ENCODE results near the gene LCOR. TPM values are rescaled to one million over a fixed set of nuclear protein-coding genes. Genes with fewer than 3 reads are reported as not detected.

The LCOR gene
- total and polyA plus RNA-seq, 2 of the 13 experiments (the other 11 are each of a cell fraction or from before 2014, with no cell fraction given): 12.4 to 23.7 TPM

DNA sequence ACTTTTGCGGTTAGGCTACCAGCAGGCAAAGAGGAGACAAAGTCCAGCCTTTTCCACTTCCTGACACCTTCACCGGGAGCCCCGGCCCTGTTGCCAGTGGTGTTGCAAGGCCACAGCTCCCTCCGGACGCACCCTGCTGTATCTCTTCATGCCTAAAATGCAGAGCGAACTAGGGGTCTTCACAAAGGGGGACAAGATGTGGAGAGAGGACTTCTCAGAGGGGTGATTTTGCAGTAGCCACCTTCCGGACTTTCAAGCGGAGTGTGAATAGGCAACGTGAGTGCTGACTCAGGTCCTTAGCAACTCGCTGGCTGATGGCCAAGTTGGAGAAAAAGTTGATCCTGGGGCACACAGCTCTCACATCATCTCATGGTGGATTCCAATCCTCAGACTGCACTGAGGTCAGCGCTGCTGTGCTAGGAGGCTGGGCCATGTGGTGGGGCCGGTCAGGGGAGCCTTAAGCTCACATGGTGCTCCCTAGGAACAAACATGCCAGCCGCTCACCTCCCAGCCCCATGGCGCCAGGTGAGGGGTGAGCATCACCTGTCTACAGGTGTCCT is 166.3 kb downstream of the LCOR start (continued):
- TF ChIP-seq NAIF1 (CRISPR knock-in tag; IDR thresholded peaks at IDR 0.05; ENCODE audit: borderline replicate concordance) (no peak), CEBPG (CRISPR knock-in tag; IDR thresholded peaks at IDR 0.05) (peak; percentile 73), ARNT (IDR thresholded peaks at IDR 0.05) (no peak), SMYD3 (CRISPR knock-in tag; IDR thresholded peaks at IDR 0.05) (no peak), TBL1XR1 (IDR thresholded peaks at IDR 0.05; ENCODE audit: borderline replicate concordance, low read length, partially characterized antibody) (no peak), PPARG (CRISPR knock-in tag; conservative IDR thresholded peaks at IDR 0.05) (no peak), HNRNPK (IDR thresholded peaks at IDR 0.05; ENCODE audit: low read depth, low read length, poor library complexity, severe bottlenecking) (no peak), ZNF558 (CRISPR knock-in tag; IDR thresholded peaks at IDR 0.05; ENCODE audit: borderline replicate concordance) (no peak), ZNF234 (CRISPR knock-in tag; conservative IDR thresholded peaks at IDR 0.05) (no peak), ZNF282 (IDR thresholded peaks at IDR 0.05; ENCODE audit: partially characterized antibody) (no peak), POLR2G (IDR thresholded peaks at IDR 0.05; ENCODE audit: low read depth, low read length) (peak; percentile 46), AGO1 (IDR thresholded peaks at IDR 0.05; ENCODE audit: low read depth, low read length, poor library complexity, severe bottlenecking) (no peak), MED1 (CRISPR knock-in tag; IDR thresholded peaks at IDR 0.05) (peak; percentile 18), ZNF891 (CRISPR knock-in tag; IDR thresholded peaks at IDR 0.05) (peak; percentile 46; the same call in 1 of the 2 replicates), ARNTL (CRISPR knock-in tag; IDR thresholded peaks at IDR 0.05) (0 out of 2 replicates have a peak, but pooled peaks have one; percentile 39), HMG20A (CRISPR knock-in tag; IDR thresholded peaks at IDR 0.05; ENCODE audit: borderline replicate concordance) (no peak), SKI (IDR thresholded peaks at IDR 0.05; ENCODE audit: partially characterized antibody) (no peak), SRY (CRISPR knock-in tag; IDR thresholded peaks at IDR 0.05) (0 out of 2 replicates have a peak, but pooled peaks have one; percentile 38)
- TF ChIP-seq, protein P1, sequence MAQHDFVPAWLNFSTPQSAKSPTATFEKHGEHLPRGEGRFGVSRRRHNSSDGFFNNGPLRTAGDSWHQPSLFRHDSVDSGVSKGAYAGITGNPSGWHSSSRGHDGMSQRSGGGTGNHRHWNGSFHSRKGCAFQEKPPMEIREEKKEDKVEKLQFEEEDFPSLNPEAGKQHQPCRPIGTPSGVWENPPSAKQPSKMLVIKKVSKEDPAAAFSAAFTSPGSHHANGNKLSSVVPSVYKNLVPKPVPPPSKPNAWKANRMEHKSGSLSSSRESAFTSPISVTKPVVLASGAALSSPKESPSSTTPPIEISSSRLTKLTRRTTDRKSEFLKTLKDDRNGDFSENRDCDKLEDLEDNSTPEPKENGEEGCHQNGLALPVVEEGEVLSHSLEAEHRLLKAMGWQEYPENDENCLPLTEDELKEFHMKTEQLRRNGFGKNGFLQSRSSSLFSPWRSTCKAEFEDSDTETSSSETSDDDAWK (CRISPR knock-in tag; IDR thresholded peaks at IDR 0.05): no peak
- TF ChIP-seq, protein P2, sequence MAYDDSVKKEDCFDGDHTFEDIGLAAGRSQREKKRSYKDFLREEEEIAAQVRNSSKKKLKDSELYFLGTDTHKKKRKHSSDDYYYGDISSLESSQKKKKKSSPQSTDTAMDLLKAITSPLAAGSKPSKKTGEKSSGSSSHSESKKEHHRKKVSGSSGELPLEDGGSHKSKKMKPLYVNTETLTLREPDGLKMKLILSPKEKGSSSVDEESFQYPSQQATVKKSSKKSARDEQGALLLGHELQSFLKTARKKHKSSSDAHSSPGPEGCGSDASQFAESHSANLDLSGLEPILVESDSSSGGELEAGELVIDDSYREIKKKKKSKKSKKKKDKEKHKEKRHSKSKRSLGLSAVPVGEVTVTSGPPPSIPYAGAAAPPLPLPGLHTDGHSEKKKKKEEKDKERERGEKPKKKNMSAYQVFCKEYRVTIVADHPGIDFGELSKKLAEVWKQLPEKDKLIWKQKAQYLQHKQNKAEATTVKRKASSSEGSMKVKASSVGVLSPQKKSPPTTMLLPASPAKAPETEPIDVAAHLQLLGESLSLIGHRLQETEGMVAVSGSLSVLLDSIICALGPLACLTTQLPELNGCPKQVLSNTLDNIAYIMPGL (CRISPR knock-in tag; IDR thresholded peaks at IDR 0.05; ENCODE audit: borderline replicate concordance in 1 of 2, low read depth in 1 of 2): 0 out of 4 replicates have a peak, but pooled peaks of 1 of the 2 experiments have one; percentile 19
- TF ChIP-seq, protein P3, sequence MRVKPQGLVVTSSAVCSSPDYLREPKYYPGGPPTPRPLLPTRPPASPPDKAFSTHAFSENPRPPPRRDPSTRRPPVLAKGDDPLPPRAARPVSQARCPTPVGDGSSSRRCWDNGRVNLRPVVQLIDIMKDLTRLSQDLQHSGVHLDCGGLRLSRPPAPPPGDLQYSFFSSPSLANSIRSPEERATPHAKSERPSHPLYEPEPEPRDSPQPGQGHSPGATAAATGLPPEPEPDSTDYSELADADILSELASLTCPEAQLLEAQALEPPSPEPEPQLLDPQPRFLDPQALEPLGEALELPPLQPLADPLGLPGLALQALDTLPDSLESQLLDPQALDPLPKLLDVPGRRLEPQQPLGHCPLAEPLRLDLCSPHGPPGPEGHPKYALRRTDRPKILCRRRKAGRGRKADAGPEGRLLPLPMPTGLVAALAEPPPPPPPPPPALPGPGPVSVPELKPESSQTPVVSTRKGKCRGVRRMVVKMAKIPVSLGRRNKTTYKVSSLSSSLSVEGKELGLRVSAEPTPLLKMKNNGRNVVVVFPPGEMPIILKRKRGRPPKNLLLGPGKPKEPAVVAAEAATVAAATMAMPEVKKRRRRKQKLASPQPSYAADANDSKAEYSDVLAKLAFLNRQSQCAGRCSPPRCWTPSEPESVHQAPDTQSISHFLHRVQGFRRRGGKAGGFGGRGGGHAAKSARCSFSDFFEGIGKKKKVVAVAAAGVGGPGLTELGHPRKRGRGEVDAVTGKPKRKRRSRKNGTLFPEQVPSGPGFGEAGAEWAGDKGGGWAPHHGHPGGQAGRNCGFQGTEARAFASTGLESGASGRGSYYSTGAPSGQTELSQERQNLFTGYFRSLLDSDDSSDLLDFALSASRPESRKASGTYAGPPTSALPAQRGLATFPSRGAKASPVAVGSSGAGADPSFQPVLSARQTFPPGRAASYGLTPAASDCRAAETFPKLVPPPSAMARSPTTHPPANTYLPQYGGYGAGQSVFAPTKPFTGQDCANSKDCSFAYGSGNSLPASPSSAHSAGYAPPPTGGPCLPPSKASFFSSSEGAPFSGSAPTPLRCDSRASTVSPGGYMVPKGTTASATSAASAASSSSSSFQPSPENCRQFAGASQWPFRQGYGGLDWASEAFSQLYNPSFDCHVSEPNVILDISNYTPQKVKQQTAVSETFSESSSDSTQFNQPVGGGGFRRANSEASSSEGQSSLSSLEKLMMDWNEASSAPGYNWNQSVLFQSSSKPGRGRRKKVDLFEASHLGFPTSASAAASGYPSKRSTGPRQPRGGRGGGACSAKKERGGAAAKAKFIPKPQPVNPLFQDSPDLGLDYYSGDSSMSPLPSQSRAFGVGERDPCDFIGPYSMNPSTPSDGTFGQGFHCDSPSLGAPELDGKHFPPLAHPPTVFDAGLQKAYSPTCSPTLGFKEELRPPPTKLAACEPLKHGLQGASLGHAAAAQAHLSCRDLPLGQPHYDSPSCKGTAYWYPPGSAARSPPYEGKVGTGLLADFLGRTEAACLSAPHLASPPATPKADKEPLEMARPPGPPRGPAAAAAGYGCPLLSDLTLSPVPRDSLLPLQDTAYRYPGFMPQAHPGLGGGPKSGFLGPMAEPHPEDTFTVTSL (CRISPR knock-in tag; IDR thresholded peaks at IDR 0.05; ENCODE audit: borderline replicate concordance): no peak; the same call in 1 of the 2 replicates
